Neuronal stem cell (in vitro differentiated cells): ENCODE data around the gene ITGB1BP2.
"Not testable (repeated sequence)": the region's sequence is repeated elsewhere in the genome, so short reads cannot be mapped to it uniquely, and the experiment has no call there.

Source experiments
- DNase-seq: peaks from one replicate; pipeline ENCODE4 v3.0.0-alpha.2; 2013; ENCODE audit warnings: low spot score
- H2AFZ ChIP-seq: one replicate; pipeline ENCODE4 v1.6.1; 2013; ENCODE audit warnings: mild to moderate bottlenecking, low read length, inconsistent platforms
- H2AK5ac ChIP-seq: 2 replicates; pipeline ENCODE4 v1.6.1; 2013; ENCODE audit warnings: low read depth, mild to moderate bottlenecking, inconsistent platforms, low read length, moderate library complexity, mixed read lengths
- H2BK120ac ChIP-seq: 2 replicates; pipeline ENCODE4 v1.6.1; 2013; ENCODE audit warnings: low read depth, mild to moderate bottlenecking, inconsistent platforms, low read length, moderate library complexity, mixed read lengths
- H2BK12ac ChIP-seq: one replicate; pipeline ENCODE4 v1.6.1; 2013; ENCODE audit warnings: low read length, inconsistent platforms
- H2BK15ac ChIP-seq: 2 replicates; pipeline ENCODE4 v1.6.1; 2013; ENCODE audit warnings: mild to moderate bottlenecking, low read length, inconsistent platforms, mixed read lengths
- H2BK5ac ChIP-seq: one replicate; pipeline ENCODE4 v1.6.1; 2013; ENCODE audit warnings: inconsistent platforms, mild to moderate bottlenecking, low read length, moderate library complexity
- H3K14ac ChIP-seq: one replicate; pipeline ENCODE4 v1.6.1; 2013; ENCODE audit warnings: low read length, inconsistent platforms
- H3K18ac ChIP-seq: 2 replicates; pipeline ENCODE4 v1.6.1; 2013; ENCODE audit warnings: low read length, inconsistent platforms
- H3K23ac ChIP-seq: 2 replicates; pipeline ENCODE4 v1.6.1; 2013; ENCODE audit warnings: low read depth, mild to moderate bottlenecking, mixed read lengths, low read length, inconsistent platforms; ENCODE audit not compliant: poor library complexity
- H3K27ac ChIP-seq: replicated peaks from 3 replicates; pipeline ENCODE4 v1.5.1; 2013; ENCODE audit warnings: low read length, inconsistent platforms
- H3K27me3 ChIP-seq, 3 experiments: 2 replicates each; pipeline ENCODE4 v1.6.1; 2013; ENCODE audit warnings: low read length in 3 of 3, mild to moderate bottlenecking in 2 of 3, inconsistent platforms in 1 of 3, low read depth in 1 of 3, mixed read lengths in 1 of 3, moderate library complexity in 1 of 3; ENCODE audit not compliant: control insufficient read depth in 3 of 3, insufficient read depth in 3 of 3
- H3K36me3 ChIP-seq, 2 donors: replicated peaks in 1 of 2; 2 replicates each; pipeline ENCODE4 v1.6.1; 2013; ENCODE audit warnings: low read length in 2 of 2; ENCODE audit not compliant: control insufficient read depth in 2 of 2, insufficient read depth in 2 of 2
- H3K4ac ChIP-seq: 2 replicates; pipeline ENCODE4 v1.6.1; 2013; ENCODE audit warnings: inconsistent platforms, mild to moderate bottlenecking, low read length, moderate library complexity
- H3K4me1 ChIP-seq, 2 donors: 1 replicate in 1 of 2; 2 replicates in 1 of 2; pipeline ENCODE4 v1.6.1; 2013; ENCODE audit warnings: low read length in 2 of 2, low read depth in 1 of 2; ENCODE audit not compliant: control insufficient read depth in 2 of 2, insufficient read depth in 1 of 2
- H3K4me2 ChIP-seq: one replicate; pipeline ENCODE4 v1.6.1; 2013; ENCODE audit warnings: mild to moderate bottlenecking, low read length, inconsistent platforms; ENCODE audit not compliant: insufficient read depth, poor library complexity, severe bottlenecking
- H3K4me3 ChIP-seq, 2 donors: 2 replicates each; pipeline ENCODE4 v1.5.1; 2013; ENCODE audit warnings: low read length in 2 of 2, mild to moderate bottlenecking in 2 of 2, inconsistent platforms in 1 of 2, moderate library complexity in 1 of 2
- H3K79me1 ChIP-seq: one replicate; pipeline ENCODE4 v1.6.1; 2013; ENCODE audit warnings: low read depth, mild to moderate bottlenecking, inconsistent platforms, low read length, moderate library complexity
- H3K9ac ChIP-seq: one replicate; pipeline ENCODE4 v1.6.1; 2013; ENCODE audit warnings: mild to moderate bottlenecking, low read depth, low read length, inconsistent platforms; ENCODE audit not compliant: poor library complexity
- H3K9me3 ChIP-seq, 2 donors: replicated peaks in 1 of 2; 2 replicates each; pipeline versions ENCODE3 to v1.6.1; 2013; ENCODE audit warnings: low read length in 2 of 2, mild to moderate bottlenecking in 2 of 2, inconsistent platforms in 1 of 2, low read depth in 1 of 2, mixed read lengths in 1 of 2, moderate library complexity in 1 of 2; ENCODE audit not compliant: control insufficient read depth in 2 of 2, insufficient read depth in 1 of 2
- H4K8ac ChIP-seq: one replicate; pipeline ENCODE4 v1.6.1; 2013; ENCODE audit warnings: low read depth, mild to moderate bottlenecking, inconsistent platforms, low read length, moderate library complexity
- H4K91ac ChIP-seq: one replicate; pipeline ENCODE4 v1.6.1; 2013; ENCODE audit warnings: low read length, low read depth, mild to moderate bottlenecking, inconsistent platforms; ENCODE audit not compliant: poor library complexity
- WGBS, 2 donors: extraction: QIAGEN DNeasy Blood & Tissue Kit; methylation state at CpG; one replicate each; pipeline ENCODE4 v1.1.7; 2013; ENCODE audit warnings: missing lambda C conversion rate in 2 of 2, mixed read lengths in 1 of 2; ENCODE audit not compliant: insufficient read length in 2 of 2, insufficient replicate concordance in 1 of 2; ENCODE audit errors: extremely low coverage in 2 of 2; 5-methylcytosine and 5-hydroxymethylcytosine counted together

The ITGB1BP2 gene

DNA sequence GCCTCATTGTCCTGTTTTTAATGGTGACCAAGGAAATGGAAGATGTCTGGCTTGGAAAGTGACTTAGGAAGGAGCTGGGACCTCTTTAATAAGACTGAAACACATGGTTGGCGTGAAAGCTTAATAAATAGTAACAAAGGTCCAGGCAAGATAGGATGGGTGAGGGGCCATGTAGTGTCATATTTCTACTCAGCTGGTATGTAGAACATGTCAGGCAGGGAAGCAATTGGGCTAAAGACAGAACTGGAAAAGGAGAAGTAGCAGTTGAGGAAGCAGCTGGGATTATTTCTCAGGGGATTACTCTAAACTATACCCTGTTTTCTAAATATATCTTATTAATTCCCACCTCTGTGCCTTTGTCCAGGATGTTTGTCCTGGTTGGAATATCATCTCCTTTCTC lies 18.6 kb downstream of the ITGB1BP2 start:
- DNase-seq: no peak
- no peak overlapping the region for H3K27ac ChIP-seq

DNA sequence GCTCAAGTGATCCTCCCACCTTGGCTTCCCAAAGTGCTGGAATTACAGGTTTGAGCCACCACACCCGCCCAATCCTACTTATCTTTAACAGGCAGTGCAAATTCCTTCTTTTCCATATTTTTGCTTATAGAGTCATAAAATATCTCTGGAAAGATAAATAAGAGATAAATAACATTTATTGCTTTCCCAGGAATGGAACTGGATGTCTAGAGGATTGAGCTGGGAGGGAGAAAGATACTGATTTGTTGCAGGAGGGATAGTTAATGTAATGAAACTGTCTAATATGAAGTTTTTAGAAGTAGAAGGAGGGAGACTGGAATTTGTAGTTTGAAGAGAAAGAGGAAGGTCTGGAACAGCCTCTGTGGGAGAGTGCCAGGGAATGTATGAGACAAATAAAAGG lies 20.2 kb downstream of the ITGB1BP2 start:
- Histone ChIP-seq H3K9ac (no peak overlapping the region), H2AFZ (no peak overlapping the region), H3K23ac (no peak overlapping the region), H3K4me2 (no peak overlapping the region), H3K27ac (no peak overlapping the region), H3K4me3 (no peak overlapping the region), H3K18ac (no peak overlapping the region), H3K14ac (no peak overlapping the region), H2AK5ac (no peak overlapping the region), H3K36me3 (no peaks in the 10 kb centered on the region), H3K79me1 (no peaks in the 10 kb centered on the region), H3K4ac (no peak overlapping the region), H2BK120ac (no peak overlapping the region), H2BK12ac (no peak overlapping the region), H2BK5ac (no peak overlapping the region), H3K4me1 (no peaks in the 10 kb centered on the region), H3K9me3 (peaks cover 0 to 7% of the 10 kb centered on the region in 2 donors), H4K8ac (no peak overlapping the region), H2BK15ac (no peak overlapping the region), H3K27me3 (no peaks in the 10 kb centered on the region), H4K91ac (no peak overlapping the region)
- no CpG with 5 or more reads among the region's 1 CpG for WGBS, 2 donors
- DNase-seq: no peak

More for the DNA sequence above, 18.6 kb downstream of the ITGB1BP2 start:
- no peaks in the 10 kb centered on the region for H3K27me3 ChIP-seq
- no peak overlapping the region for H4K8ac ChIP-seq
- no peak overlapping the region for H3K4me3 ChIP-seq
- H3K36me3 ChIP-seq: peaks cover 0 to 2% of the 10 kb centered on the region in 2 donors
- WGBS, 2 donors: no CpG with 5 or more reads among the region's 1 CpG
- no peak overlapping the region for H3K18ac ChIP-seq
- no peaks in the 10 kb centered on the region for H3K4me1 ChIP-seq
- H2BK120ac ChIP-seq: no peak overlapping the region
- H2BK12ac ChIP-seq: no peak overlapping the region
- no peak overlapping the region for H3K4me2 ChIP-seq
- no peak overlapping the region for H3K23ac ChIP-seq
- H2AFZ ChIP-seq: no peak overlapping the region
- no peak overlapping the region for H2BK5ac ChIP-seq
- H3K9me3 ChIP-seq: no peaks in the 10 kb centered on the region
- no peaks in the 10 kb centered on the region for H3K79me1 ChIP-seq
- no peak overlapping the region for H2BK15ac ChIP-seq
- no peak overlapping the region for H4K91ac ChIP-seq
- H2AK5ac ChIP-seq: no peak overlapping the region
- H3K14ac ChIP-seq: no peak overlapping the region
- no peak overlapping the region for H3K4ac ChIP-seq
- H3K9ac ChIP-seq: no peak overlapping the region

DNA sequence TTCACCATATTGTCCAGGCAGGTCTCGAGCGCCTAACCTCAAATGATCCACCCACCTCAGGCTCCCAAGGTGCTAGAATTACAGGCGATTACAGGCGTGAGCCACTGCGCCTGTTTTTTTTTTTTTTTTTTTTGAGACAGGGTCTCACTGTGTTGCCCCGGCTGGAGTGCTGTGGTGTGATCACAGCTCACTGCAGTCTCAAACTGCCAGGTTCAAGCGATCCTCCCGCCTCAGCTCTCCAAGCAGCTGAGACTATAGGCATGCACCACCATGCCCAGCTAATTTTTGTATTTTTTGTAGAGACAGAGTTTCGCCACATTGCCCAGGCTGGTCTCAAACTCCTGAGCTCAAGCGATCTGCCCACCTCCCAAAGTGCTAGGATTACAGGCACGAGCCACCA lies 22.9 kb downstream of the ITGB1BP2 start:
- not testable (repeated sequence) for H3K23ac ChIP-seq, H3K4me3 ChIP-seq, H3K9ac ChIP-seq, H2AFZ ChIP-seq, H3K4me1 ChIP-seq, H3K36me3 ChIP-seq, H3K4ac ChIP-seq, H3K14ac ChIP-seq, H2AK5ac ChIP-seq, H3K9me3 ChIP-seq, H3K27me3 ChIP-seq, H4K8ac ChIP-seq, H4K91ac ChIP-seq, H3K27ac ChIP-seq, DNase-seq, H3K79me1 ChIP-seq, H3K4me2 ChIP-seq, H2BK120ac ChIP-seq, H2BK12ac ChIP-seq, H2BK15ac ChIP-seq, H2BK5ac ChIP-seq, H3K18ac ChIP-seq
- WGBS, 2 donors: no CpG with 5 or more reads among the region's 11 CpGs

DNA sequence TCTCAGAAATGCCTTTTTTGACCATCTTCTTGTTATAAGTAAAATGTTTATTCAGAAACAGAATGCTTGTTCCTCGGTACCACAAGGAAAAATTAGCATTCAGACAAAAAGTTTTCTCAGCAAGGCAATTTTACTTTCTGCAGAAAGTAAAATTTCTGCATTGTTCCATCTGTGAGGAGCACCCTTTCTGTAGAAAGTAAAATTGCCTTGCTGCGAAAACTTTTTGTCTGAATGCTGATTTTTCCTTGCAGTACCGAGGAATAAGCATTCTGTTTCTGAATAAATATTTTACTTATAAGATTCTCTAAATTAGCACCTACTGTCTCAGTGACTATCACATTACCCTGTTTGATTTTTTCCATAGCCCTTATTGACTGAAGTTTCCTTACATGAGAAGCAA lies 24.8 kb downstream of the ITGB1BP2 start:
- Histone ChIP-seq H3K27ac (no peak overlapping the region), H3K79me1 (no peaks in the 10 kb centered on the region), H4K91ac (no peak overlapping the region), H3K4me3 (no peak overlapping the region), H3K4me2 (no peak overlapping the region), H2BK12ac (no peak overlapping the region), H3K36me3 (no peaks in the 10 kb centered on the region), H2AK5ac (no peak overlapping the region), H3K9me3 (peaks cover 0 to 8% of the 10 kb centered on the region in 2 donors), H3K4me1 (no peaks in the 10 kb centered on the region), H2BK15ac (no peak overlapping the region), H4K8ac (no peak overlapping the region), H2AFZ (no peak overlapping the region), H3K18ac (no peak overlapping the region), H3K4ac (no peak overlapping the region), H2BK5ac (no peak overlapping the region), H2BK120ac (no peak overlapping the region), H3K27me3 (no peaks in the 10 kb centered on the region), H3K9ac (no peak overlapping the region), H3K23ac (no peak overlapping the region), H3K14ac (no peak overlapping the region)
- no peak for DNase-seq
- no CpG with 5 or more reads among the region's 3 CpGs for WGBS, 2 donors
